DMS53 (cell line): ENCODE measurements around the gene DIPK1A.
A peak's percentile ranks its signal among the peaks of the same experiment; 100 is the strongest.
"Not testable (repeated sequence)": the region's sequence is repeated elsewhere in the genome, so short reads cannot be mapped to it uniquely, and the experiment has no call there.

Experiments
- DNase-seq: peaks from one replicate; lab custom pipeline; 2025; lab: John Stamatoyannopoulos, UW

DIPK1A gene

DNA sequence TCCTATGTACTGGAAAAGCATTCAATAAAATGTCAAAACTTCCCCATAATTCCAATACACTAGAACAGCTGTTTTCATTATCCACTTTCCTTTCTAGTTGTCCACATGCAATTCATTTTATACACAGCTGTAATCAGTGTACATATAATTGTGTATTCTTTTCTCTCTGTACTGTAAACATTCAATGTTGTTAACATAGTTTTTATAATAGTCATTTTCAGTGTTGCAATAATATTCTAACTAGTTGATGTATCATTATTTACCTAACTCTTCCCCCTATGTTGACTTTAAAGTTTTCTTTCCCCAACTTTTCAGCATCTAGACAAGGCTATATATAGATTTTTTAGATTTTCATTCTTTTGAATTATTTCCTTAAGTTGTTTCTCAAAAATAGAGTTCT is 44.4 kb downstream of the DIPK1A start:
- DNase-seq = no peak

DNA sequence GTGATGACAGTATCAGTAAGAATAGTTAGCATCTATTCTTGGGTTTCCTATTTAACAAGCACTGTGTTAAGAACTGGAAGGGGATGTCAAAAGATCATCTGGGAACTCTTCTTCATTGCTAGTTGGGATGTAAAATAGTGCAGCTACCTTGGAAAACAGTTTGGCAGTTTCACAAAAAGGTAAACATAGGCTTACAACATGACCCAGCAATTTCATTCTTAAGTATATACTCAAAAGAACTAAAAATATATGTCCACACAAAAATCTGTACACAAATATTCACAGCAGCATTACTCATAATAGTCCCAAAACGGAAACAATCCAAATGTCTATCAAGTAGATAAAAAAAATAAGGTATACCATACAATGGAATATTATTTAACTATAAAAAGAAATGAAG is 45.7 kb downstream of the DIPK1A start:
- DNase-seq = no peak

GRCh38 chr1:92913093-92913819 is 48.0 kb downstream of the DIPK1A start:
- DNase-seq = no peak

DNA sequence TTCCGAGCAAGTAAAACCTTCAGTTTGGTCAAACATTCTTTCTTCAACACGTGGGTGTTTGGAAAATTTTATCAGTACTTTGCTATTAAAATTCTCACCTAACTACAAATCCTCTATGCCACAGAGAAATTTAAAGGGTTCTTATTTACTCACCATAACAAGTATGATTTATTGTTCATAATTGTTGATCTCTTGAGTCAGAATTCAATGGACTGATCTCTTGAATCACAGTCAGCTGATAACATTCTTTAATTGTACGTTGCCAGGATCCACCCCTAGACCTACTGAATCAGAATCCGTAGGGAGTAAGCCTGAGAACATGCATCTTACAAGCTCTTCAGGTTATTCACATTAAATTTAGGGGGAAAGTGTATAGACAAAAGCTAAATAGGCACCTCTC is 51.2 kb downstream of the DIPK1A start:
- DNase-seq = no peak

DNA sequence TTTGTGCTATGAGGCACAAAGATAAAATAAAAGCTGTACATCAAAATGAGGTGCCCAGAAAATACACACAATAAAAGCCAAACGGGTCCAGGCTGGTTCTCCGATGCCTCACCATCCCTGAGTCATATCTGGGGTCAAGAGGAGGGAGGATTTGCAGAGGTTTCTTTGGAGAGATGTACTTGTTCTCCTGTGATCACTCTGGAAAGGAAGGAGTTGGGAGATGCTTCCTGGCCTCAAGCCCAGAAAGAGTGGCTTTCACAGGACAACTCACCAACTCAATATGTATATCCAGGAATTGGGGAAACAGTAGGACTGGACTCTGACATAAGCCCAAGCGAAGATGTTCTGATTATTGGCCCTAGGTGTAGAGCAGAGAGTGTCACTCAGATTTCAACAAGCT is 51.9 kb downstream of the DIPK1A start:
- peak; percentile 84 for DNase-seq

GRCh38 chr1:92907949-92908684 is 53.1 kb downstream of the DIPK1A start:
- DNase-seq = peak; percentile 95

DNA sequence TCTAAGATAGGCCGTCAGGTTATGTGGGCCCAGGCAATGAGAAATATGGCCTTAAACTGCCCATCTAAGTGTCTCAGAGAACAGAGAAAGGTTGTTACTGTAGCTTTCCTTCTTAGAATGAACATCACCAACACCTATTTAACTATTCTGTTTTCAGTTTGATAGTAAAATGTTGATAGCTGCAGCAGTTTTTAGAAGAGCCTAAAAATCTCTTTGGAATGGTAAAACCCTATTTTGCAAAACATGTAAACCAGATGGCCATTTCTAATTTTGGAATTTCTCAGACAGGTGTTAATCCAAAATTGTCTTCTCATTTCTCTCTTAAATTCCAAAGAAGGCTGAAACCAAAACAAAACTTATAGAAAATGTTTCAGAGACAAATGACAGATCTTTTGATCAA is 57.5 kb downstream of the DIPK1A start:
- no peak for DNase-seq

- DNase-seq = no peak
These were observed 58.9 kb downstream of the DIPK1A start for GRCh38 chr1:92902406-92902744.

DNA sequence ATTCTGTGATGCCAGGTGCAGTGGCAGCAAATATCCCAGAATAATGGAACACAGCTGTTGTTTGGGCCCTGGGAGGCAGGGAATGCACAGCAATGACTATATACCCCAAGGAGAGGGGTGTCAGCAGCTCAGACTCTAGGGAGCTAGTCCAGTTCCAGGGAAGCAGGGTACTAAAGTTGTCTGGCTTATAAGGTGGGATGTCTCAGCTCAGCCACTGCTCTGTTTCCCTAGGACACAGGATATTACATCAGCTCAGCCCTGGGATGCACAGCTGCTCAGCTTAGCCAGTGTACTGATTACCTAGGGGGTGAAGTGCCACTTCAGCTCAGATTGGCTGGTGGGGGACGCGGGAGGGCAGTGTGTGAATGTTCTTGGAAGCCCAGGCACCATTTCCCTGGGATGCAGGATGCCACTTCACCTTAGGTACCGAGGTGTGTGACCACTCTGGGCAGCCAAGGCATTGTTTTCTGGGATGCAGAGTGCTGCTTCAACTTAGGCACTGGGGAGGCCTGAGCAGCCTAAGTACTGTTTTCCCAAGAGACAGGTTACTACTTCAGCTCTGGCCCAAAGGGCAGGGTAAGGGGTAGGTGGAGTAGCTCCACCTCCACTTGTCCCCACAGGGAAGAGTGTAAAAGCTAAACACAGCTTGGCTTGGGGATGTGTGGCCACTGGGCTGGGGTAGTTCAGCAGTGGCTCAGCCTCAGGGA is 59.4 kb downstream of the DIPK1A start:
- DNase-seq = peak; percentile 99

GRCh38 chr1:92901126-92901525 is 60.1 kb downstream of the DIPK1A start:
- peak; percentile 76 for DNase-seq

- DNase-seq = no peak
These were observed 60.7 kb downstream of the DIPK1A start for GRCh38 chr1:92900539-92900938.

GRCh38 chr1:92899780-92900179 is 61.5 kb downstream of the DIPK1A start:
- DNase-seq = peak; percentile 28

DNA sequence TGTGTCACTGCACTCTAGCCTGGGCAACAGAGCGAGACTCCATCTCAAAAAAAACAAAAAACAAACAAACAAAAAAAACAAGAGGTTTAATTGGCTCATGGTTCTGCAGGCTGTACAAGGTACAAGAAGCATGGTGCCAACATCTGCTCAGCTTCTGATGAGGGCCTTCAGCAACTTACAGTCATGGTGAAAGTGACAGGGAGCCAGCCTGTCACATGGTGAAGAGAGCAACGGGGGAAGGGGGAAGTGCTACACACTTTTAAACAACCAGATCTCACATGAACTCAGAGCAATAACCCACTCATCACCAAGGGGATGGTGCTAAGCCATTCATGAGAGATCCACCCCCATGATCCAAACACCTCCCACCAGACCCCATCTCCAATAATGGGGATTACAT is 63.2 kb downstream of the DIPK1A start:
- not testable (repeated sequence) for DNase-seq

DNA sequence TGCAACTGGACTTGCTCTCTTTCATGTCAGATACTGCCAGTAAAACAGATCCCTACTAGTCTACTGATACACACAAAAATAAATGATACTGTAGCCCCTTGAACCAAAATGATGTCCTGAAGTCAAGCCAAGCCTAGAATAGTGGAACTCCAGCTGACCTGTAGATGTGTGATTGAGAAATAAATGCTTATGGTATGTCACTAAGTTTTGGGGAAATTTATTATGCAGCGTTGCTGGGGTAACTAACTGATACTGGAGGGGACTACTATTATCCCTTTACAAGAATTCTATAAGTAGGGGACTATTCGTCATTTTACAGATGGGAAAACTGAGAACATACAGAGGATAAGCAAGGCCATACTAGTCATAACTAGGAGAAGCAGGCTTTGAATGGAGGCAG is 73.8 kb downstream of the DIPK1A start:
- peak; percentile 61 for DNase-seq

DNA sequence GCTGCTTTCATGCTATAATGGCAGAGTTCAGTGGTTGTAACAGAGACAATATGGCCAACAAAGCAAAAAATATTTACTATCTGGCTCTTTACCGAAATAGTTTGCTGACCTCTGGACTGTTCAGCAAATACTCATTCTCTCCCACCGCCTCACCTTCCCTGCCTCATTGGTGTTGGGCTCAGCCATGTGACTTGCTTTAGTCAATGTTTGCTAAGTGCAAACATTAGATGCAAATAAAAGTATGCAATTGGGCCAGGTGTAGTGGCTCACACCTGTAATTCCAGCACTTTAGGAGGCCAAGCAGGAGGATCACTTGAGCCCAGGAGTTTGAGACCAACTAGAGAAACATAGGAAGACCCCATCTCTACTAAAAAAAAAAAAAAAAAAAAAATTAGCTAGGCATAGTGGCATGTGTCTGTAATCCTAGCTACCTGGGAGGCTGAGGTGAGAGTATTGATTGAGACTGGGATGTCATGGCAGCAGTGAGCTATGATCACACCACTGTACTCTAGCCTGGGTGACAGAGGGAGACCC is 74.3 kb downstream of the DIPK1A start:
- DNase-seq = peak; percentile 98

DNA sequence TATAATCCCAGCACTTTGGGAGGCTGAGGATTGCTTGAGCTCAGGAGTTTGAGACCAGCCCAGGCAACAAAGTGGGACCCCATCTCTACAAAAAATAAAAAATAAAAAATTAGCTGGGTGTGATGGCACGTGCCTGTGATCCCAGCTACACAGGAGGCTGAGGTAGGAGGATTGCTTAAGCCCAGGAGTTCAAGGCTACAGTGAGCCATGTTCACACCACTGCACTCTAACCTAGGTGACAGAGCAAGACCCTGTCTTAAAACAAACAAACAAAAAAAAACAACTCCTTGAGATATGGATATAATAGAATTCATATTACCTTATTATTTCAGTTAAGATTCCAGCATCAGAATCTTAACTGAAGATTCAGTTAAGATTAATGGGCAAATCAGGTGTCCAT is 77.1 kb downstream of the DIPK1A start:
- DNase-seq = no peak

GRCh38 chr1:92883297-92883696 is 78.0 kb downstream of the DIPK1A start:
- DNase-seq = peak; percentile 21

DNA sequence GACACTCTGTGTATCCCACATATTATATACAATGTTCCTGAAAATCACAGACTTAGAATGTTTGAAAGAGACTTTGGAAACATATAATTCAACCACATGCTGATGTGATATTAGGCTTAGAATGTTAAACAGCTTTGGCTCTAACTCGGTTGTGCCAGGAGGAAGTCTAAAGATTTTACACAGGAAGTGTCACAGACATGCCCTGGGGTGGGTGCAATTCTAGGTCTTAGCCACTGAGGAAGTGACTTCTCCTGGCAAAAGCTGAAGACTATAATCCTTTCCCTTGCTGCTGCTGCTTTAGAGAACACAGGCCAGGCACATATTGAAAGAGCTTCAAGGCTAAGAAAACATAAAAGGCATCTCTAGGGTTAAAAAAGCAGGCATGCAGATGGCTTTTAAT is 78.4 kb downstream of the DIPK1A start:
- DNase-seq = peak; percentile 17

DNA sequence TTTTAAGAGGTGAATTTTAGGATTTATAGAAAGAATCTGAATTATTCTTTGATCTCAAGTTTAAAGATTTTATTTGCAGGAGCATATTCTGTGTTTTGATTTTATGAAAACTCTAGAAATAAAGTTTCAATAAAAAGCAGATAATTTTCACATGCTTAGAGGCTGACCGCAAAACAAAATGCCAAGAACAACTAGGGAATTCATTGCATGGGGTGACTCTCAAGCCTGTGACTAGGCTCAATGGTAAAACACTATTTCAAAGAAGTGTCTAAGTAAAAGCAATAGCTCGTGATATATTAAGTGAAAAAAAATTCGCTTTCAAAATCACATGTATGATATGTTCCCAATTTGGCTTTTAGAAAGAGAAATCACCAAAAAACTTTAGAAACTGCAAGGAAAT is 79.9 kb downstream of the DIPK1A start:
- no peak for DNase-seq

- no peak for DNase-seq
These were observed 81.8 kb downstream of the DIPK1A start for GRCh38 chr1:92879316-92879968.

DNA sequence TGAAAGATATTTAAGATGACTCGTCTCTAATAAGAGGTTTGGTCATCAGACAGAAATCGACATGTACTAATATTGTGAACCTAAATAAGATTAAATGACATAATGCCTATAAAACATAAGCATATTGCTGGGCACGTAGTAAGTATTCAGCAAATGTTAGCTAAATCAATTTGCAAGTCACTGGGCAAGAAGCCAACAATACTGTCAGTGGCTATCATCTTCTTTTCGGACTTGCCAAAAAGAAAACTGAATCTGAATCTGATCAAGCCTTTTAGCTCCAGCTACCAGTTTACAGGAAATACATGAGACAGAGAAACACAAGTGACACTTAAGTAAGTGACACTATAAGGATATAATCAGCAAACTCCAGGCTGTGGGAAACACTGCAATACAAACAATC is 83.5 kb downstream of the DIPK1A start:
- peak; percentile 75 for DNase-seq

DNA sequence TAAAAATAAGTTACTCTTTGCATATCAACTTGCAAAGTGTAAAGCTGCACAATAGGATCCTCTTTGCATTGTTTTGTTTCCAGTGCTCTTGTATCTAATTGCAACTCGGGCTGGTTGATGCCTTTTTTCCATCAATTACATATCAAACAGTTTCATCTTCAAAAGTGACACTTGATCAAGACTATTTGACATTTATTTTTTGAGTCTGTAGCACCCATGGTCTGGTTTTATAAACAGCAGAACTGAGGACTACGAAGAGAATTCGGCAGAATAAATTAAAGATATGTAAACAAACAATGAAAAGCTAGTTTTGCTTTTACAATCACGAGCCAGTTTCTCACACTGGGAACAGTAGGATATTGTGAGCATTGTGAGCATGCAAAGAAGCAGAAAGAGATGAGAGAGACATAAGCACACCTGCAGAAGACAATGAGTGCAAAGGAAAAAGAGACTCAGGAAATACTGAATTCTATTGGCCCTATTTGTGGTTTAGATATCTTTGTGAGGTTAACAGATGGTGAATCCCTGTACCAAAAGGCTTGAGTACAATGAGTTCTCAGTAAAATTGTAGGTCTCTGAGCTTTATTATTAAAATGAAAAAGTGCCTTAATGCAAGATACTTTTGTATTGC is 84.1 kb downstream of the DIPK1A start:
- peak; percentile 55 for DNase-seq
